Stimulated activated CD8-positive, alpha-beta memory T cell treated with anti-CD3 and anti-CD28 coated beads, Interleukin-7, amount 100 ng/mL, for 1 hour (primary cell): Measurements from ENCODE around the gene FAM219A.
"Not testable (repeated sequence)": the region's sequence is repeated elsewhere in the genome, so short reads cannot be mapped to it uniquely, and the experiment has no call there.

ENCODE experiments used
- DNase-seq, 2 donors: peaks; one replicate each; pipeline ENCODE4 v3.0.0-alpha.2; 2020; ENCODE audit warnings: low read depth in 2 of 2

The FAM219A gene

GRCh38 chr9:34484678-34485077 is 26.3 kb upstream of the FAM219A start:
- DNase-seq: no peak

GRCh38 chr9:34482746-34483145 is 24.4 kb upstream of the FAM219A start:
- DNase-seq: not testable (repeated sequence)

GRCh38 chr9:34481620-34482019 is 23.2 kb upstream of the FAM219A start:
- not testable (repeated sequence) for DNase-seq

GRCh38 chr9:34479431-34479866 is 21.1 kb upstream of the FAM219A start:
- DNase-seq: no peak

- DNase-seq: no peak
Observed at GRCh38 chr9:34477541-34477940, 19.2 kb upstream of the FAM219A start.

GRCh38 chr9:34475097-34475496 is 16.7 kb upstream of the FAM219A start:
- no peak for DNase-seq

GRCh38 chr9:34465468-34465867 is 7.1 kb upstream of the FAM219A start:
- no peak for DNase-seq

GRCh38 chr9:34464571-34464970 is 6.2 kb upstream of the FAM219A start:
- no peak for DNase-seq

- DNase-seq: no peak
Observed at GRCh38 chr9:34463901-34464232, 5.5 kb upstream of the FAM219A start.

GRCh38 chr9:34463098-34463900 is 4.9 kb upstream of the FAM219A start:
- DNase-seq: no peak

GRCh38 chr9:34459941-34460340 is 1.6 kb upstream of the FAM219A start:
- no peak for DNase-seq

- DNase-seq: no peak
Observed at GRCh38 chr9:34459356-34459755, 986 bp upstream of the FAM219A start.

GRCh38 chr9:34458959-34459340 is 580 bp upstream of the FAM219A start:
- no peak for DNase-seq

GRCh38 chr9:34457266-34458012 is 931 bp downstream of the FAM219A start:
- no peak for DNase-seq

GRCh38 chr9:34456746-34457145 is 1.6 kb downstream of the FAM219A start:
- DNase-seq: no peak

GRCh38 chr9:34456151-34456550 is 2.2 kb downstream of the FAM219A start:
- DNase-seq: no peak

GRCh38 chr9:34454571-34455065 is 3.8 kb downstream of the FAM219A start:
- no peak for DNase-seq

GRCh38 chr9:34452568-34452967 is 5.8 kb downstream of the FAM219A start:
- DNase-seq: no peak

- DNase-seq: no peak
Observed at GRCh38 chr9:34451545-34451944, 6.8 kb downstream of the FAM219A start.

- no peak for DNase-seq
Observed at GRCh38 chr9:34451135-34451534, 7.2 kb downstream of the FAM219A start.

- no peak for DNase-seq
Observed at GRCh38 chr9:34450644-34451043, 7.7 kb downstream of the FAM219A start.

GRCh38 chr9:34446951-34447350 is 11.4 kb downstream of the FAM219A start:
- DNase-seq: no peak

- no peak for DNase-seq
Observed at GRCh38 chr9:34446468-34446891, 11.9 kb downstream of the FAM219A start.
